GM23338 (cell line): ENCODE measurements around the gene NTRK3. TPM values are rescaled to one million over a fixed set of nuclear protein-coding genes. Genes with fewer than 3 reads are reported as not detected.

Source experiments
- ATAC-seq: fragments of 200-7000 bp; cut with Tn5 transposase; 3 replicates; pipeline ENCODE4 v1.9.1; 2020
- DNase-seq: peaks from one replicate; pipeline ENCODE4 v3.0.0-alpha.2; 2015; ENCODE audit warnings: low spot score
- H2AFZ ChIP-seq: fragments of 200-600 bp; sonication (generic); 2 replicates; pipeline ENCODE4 v1.8.0; 2016; ENCODE audit warnings: antibody characterized with exemption, mild to moderate bottlenecking, moderate library complexity
- H3F3A ChIP-seq: fragments of 200-600 bp; sonication (generic); replicated peaks from 2 replicates; pipeline ENCODE4 v1.8.0; 2017; ENCODE audit warnings: antibody characterized with exemption, mixed run types, low read depth
- H3K27ac ChIP-seq: fragments of 200-600 bp; sonication (generic); 2 replicates; pipeline ENCODE4 v1.6.1; 2016; ENCODE audit warnings: low read depth
- H3K27me3 ChIP-seq: fragments of 200-600 bp; sonication (generic); 2 replicates; pipeline ENCODE4 v1.8.0; 2016; ENCODE audit warnings: mild to moderate bottlenecking, mixed run types, moderate library complexity; ENCODE audit not compliant: insufficient read depth
- H3K36me3 ChIP-seq: fragments of 200-600 bp; sonication (generic); 2 replicates; pipeline ENCODE4 v1.8.0; 2016; ENCODE audit warnings: mild to moderate bottlenecking; ENCODE audit not compliant: insufficient read depth
- H3K4me1 ChIP-seq: fragments of 200-600 bp; sonication (generic); 2 replicates; pipeline ENCODE4 v1.8.0; 2016; ENCODE audit warnings: mild to moderate bottlenecking, moderate library complexity; ENCODE audit not compliant: insufficient read depth
- H3K4me2 ChIP-seq: fragments of 200-600 bp; sonication (generic); 2 replicates; pipeline ENCODE4 v1.7.1; 2017; ENCODE audit warnings: mixed run types
- H3K4me3 ChIP-seq: fragments of 200-600 bp; sonication (generic); 2 replicates; pipeline ENCODE4 v1.6.1; 2016; ENCODE audit warnings: mixed run types
- H3K79me2 ChIP-seq: fragments of 200-600 bp; sonication (generic); replicated peaks from 2 replicates; pipeline ENCODE4 v1.8.0; 2017; ENCODE audit warnings: mild to moderate bottlenecking; ENCODE audit not compliant: insufficient read depth
- H3K9me2 ChIP-seq: fragments of 200-600 bp; sonication (generic); 2 replicates; pipeline ENCODE4 v1.8.0; 2017; ENCODE audit not compliant: insufficient read depth
- H4K20me1 ChIP-seq: fragments of 200-600 bp; sonication (generic); replicated peaks from 2 replicates; pipeline ENCODE4 v1.8.0; 2017; ENCODE audit warnings: mild to moderate bottlenecking; ENCODE audit not compliant: insufficient read depth
- H3K27ac Mint-ChIP-seq: 2 replicates; pipeline ENCODE4 v1.8.0; 2020; ENCODE audit warnings: inconsistent platforms, mild to moderate bottlenecking, moderate library complexity, mixed read lengths
- H3K27me3 Mint-ChIP-seq: 3 replicates; pipeline ENCODE4 v1.8.0; 2022; ENCODE audit warnings: low read depth, mild to moderate bottlenecking, moderate library complexity, mixed read lengths, inconsistent platforms; ENCODE audit not compliant: insufficient read depth, poor library complexity
- H3K36me3 Mint-ChIP-seq: 3 replicates; pipeline ENCODE4 v1.8.0; 2021; ENCODE audit warnings: low read depth, mild to moderate bottlenecking, inconsistent platforms, moderate library complexity, mixed read lengths
- H3K4me1 Mint-ChIP-seq: 3 replicates; pipeline ENCODE4 v1.8.0; 2020; ENCODE audit warnings: mild to moderate bottlenecking, inconsistent platforms, mixed read lengths
- H3K4me3 Mint-ChIP-seq: 3 replicates; pipeline ENCODE4 v1.8.0; 2021; ENCODE audit warnings: moderate library complexity, mild to moderate bottlenecking, inconsistent platforms, mixed read lengths
- H3K9me3 Mint-ChIP-seq: 3 replicates; pipeline ENCODE4 v1.8.0; 2020; ENCODE audit warnings: moderate library complexity, mild to moderate bottlenecking, inconsistent platforms, mixed read lengths
- CTCF ChIP-seq, 2 experiments: fragments of 200-600 bp in 1 of 2; sonication (generic) in 1 of 2; conservative IDR thresholded peaks; 2 replicates each; pipeline versions ENCODE4 v1.5.1 to v1.6.1; 2016 to 2017; ENCODE audit warnings: antibody characterized with exemption in 2 of 2, low read depth in 2 of 2, mild to moderate bottlenecking in 2 of 2, moderate library complexity in 1 of 2
- ETS1 ChIP-seq: IDR thresholded peaks from 2 replicates; pipeline ENCODE4 v1.6.1; 2016; ENCODE audit warnings: antibody characterized with exemption
- NANOG ChIP-seq: IDR thresholded peaks from 2 replicates; pipeline ENCODE4 v1.6.1; 2016; ENCODE audit warnings: antibody characterized with exemption, borderline replicate concordance
- POLR2AphosphoS5 ChIP-seq: IDR thresholded peaks from 2 replicates; pipeline ENCODE4 v1.6.1; 2016; ENCODE audit warnings: antibody characterized with exemption, low read depth
- STAT1 ChIP-seq: IDR thresholded peaks from one replicate; pipeline ENCODE4 v1.6.1; 2016; ENCODE audit warnings: antibody characterized with exemption; ENCODE audit not compliant: unreplicated experiment
- ZNF331 ChIP-seq: fragments of 250-450 bp; sonication (Bioruptor Pico); IDR thresholded peaks from 2 replicates; pipeline ENCODE4 v1.5.0; 2020; ENCODE audit warnings: low read depth, mild to moderate bottlenecking, moderate library complexity
- ZNF462 ChIP-seq: fragments of 250-450 bp; sonication (Bioruptor Pico); IDR thresholded peaks from 2 replicates; pipeline ENCODE4 v1.5.0; 2020; ENCODE audit warnings: mild to moderate bottlenecking, moderate library complexity
- polyA plus RNA-seq: library from polyadenylated mRNA; unstranded; fragments of >200 nt; fragmentation: Nextera tagmentation; extraction: Ambion mirVana; gene quantifications from 2 replicates; pipeline ENCODE4 v1.2.1, GENCODE V29; 2016
- total RNA-seq: library from RNA; depleted of rRNA; stranded (reverse); fragments of >200 nt; shearing (Covaris generic); gene quantifications from 2 replicates; pipeline ENCODE4 v1.2.3, GENCODE V29; 2014

The NTRK3 gene
- total and polyA plus RNA-seq, 2 experiments from 2014 or later = 3.1 to 5.3 TPM

- TF ChIP-seq ZNF462 (CRISPR knock-in tag) (no peak), CTCF (conservative IDR thresholded peaks at IDR 0.05; ENCODE audit: low read depth in 2 of 2) (no peak), POLR2AphosphoS5 (no peak)
These were observed 172.5 kb downstream of the NTRK3 start (continued) for GRCh38 chr15:88083811-88084760.

- no peak overlapping the region for H3K27ac ChIP-seq
- ATAC-seq (no peak), DNase-seq (no peak)
- no peak overlapping the region for H3K27ac Mint-ChIP-seq
- H3K9me2 ChIP-seq = no peaks in the 10 kb centered on the region
- H3K4me1 Mint-ChIP-seq = peaks cover 9% of the 10 kb centered on the region; the same call in 2 of the 3 replicates
- H3K27me3 Mint-ChIP-seq = peaks cover 12% of the 10 kb centered on the region
- no peak overlapping the region for H2AFZ ChIP-seq
- no peaks in the 10 kb centered on the region for H3F3A ChIP-seq
- H3K4me1 ChIP-seq = no peaks in the 10 kb centered on the region
- H3K4me3 ChIP-seq = no peak overlapping the region
- no peak overlapping the region for H3K4me3 Mint-ChIP-seq
- H4K20me1 ChIP-seq = no peaks in the 10 kb centered on the region
- no peaks in the 10 kb centered on the region for H3K36me3 Mint-ChIP-seq
- H3K79me2 ChIP-seq = no peaks in the 10 kb centered on the region
- H3K9me3 Mint-ChIP-seq = no peaks in the 10 kb centered on the region
- no peaks in the 10 kb centered on the region for H3K36me3 ChIP-seq
- no peak overlapping the region for H3K4me2 ChIP-seq
- no peaks in the 10 kb centered on the region for H3K27me3 ChIP-seq
- TF ChIP-seq STAT1 (no peak), ETS1 (no peak), ZNF331 (CRISPR knock-in tag) (no peak), NANOG (no peak)
These were observed 175.9 kb downstream of the NTRK3 start for GRCh38 chr15:88080616-88081015.
